Chondrocyte (in vitro differentiated cells): Measurements from ENCODE around the gene ACBD5. TPM values are rescaled to one million over a fixed set of nuclear protein-coding genes. Genes with fewer than 3 reads are reported as not detected.

Source experiments
- DNase-seq: peaks from one replicate; pipeline ENCODE4 v3.0.0; 2021; ENCODE audit warnings: mixed read lengths, low spot score
- H3K27ac Mint-ChIP-seq: one replicate; pipeline ENCODE4 v1.8.0; 2021; ENCODE audit warnings: mild to moderate bottlenecking, moderate library complexity, mixed read lengths; ENCODE audit not compliant: unreplicated experiment
- H3K27me3 Mint-ChIP-seq: 2 replicates; pipeline ENCODE4 v1.8.0; 2021; ENCODE audit warnings: low read depth, mixed read lengths
- H3K36me3 Mint-ChIP-seq: 2 replicates; pipeline ENCODE4 v1.8.0; 2021; ENCODE audit warnings: low read depth, mixed read lengths
- H3K4me1 Mint-ChIP-seq: 2 replicates; pipeline ENCODE4 v1.8.0; 2021; ENCODE audit warnings: low read depth, mild to moderate bottlenecking, mixed read lengths
- H3K4me3 Mint-ChIP-seq: one replicate; pipeline ENCODE4 v1.8.0; 2021; ENCODE audit warnings: mild to moderate bottlenecking, moderate library complexity, mixed read lengths; ENCODE audit not compliant: unreplicated experiment
- H3K9me3 Mint-ChIP-seq: 2 replicates; pipeline ENCODE4 v1.8.0; 2021; ENCODE audit warnings: low read depth, mixed read lengths
- total RNA-seq: library from RNA; stranded (reverse); gene quantifications from 3 replicates; pipeline ENCODE4 v1.2.1, GENCODE V29; 2021
- TF ChIP-seq, protein P1 (sequence below): fragments of 200-600 bp; sonication (generic); IDR thresholded peaks from 2 replicates; pipeline ENCODE4 v1.5.0; 2021; ENCODE audit warnings: antibody characterized with exemption, mild to moderate bottlenecking, moderate library complexity

The ACBD5 gene
- total RNA-seq, 1 donor from 2014 or later = 24.6 TPM

DNA sequence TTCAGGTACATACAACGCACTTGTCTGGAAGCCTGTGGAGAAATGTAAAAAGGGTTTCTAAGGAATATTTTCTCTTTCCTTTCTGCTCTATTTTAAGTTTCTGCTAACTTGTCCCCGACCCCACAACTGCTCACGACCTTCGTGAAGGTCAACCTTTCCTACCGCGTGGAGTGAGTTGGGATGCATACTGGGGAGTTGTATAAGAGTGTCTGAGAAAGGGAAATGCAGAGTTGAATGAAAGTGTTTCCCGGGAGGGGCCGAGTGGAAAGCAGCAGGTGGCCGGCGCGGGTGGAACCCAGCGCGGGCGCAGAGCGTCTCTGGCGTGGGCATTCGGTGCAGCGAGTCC is 17.9 kb upstream of the ACBD5 start:
- Mint-ChIP-seq H3K27me3 (peaks cover 53% of the 10 kb centered on the region), H3K4me3 (peak overlapping the region; percentile 81), H3K4me1 (peaks cover 11% of the 10 kb centered on the region), H3K9me3 (no peaks in the 10 kb centered on the region), H3K27ac (no peak overlapping the region), H3K36me3 (peaks cover 6% of the 10 kb centered on the region)
- TF ChIP-seq, protein P1, sequence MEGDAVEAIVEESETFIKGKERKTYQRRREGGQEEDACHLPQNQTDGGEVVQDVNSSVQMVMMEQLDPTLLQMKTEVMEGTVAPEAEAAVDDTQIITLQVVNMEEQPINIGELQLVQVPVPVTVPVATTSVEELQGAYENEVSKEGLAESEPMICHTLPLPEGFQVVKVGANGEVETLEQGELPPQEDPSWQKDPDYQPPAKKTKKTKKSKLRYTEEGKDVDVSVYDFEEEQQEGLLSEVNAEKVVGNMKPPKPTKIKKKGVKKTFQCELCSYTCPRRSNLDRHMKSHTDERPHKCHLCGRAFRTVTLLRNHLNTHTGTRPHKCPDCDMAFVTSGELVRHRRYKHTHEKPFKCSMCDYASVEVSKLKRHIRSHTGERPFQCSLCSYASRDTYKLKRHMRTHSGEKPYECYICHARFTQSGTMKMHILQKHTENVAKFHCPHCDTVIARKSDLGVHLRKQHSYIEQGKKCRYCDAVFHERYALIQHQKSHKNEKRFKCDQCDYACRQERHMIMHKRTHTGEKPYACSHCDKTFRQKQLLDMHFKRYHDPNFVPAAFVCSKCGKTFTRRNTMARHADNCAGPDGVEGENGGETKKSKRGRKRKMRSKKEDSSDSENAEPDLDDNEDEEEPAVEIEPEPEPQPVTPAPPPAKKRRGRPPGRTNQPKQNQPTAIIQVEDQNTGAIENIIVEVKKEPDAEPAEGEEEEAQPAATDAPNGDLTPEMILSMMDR = no peak
- no peak for DNase-seq

DNA sequence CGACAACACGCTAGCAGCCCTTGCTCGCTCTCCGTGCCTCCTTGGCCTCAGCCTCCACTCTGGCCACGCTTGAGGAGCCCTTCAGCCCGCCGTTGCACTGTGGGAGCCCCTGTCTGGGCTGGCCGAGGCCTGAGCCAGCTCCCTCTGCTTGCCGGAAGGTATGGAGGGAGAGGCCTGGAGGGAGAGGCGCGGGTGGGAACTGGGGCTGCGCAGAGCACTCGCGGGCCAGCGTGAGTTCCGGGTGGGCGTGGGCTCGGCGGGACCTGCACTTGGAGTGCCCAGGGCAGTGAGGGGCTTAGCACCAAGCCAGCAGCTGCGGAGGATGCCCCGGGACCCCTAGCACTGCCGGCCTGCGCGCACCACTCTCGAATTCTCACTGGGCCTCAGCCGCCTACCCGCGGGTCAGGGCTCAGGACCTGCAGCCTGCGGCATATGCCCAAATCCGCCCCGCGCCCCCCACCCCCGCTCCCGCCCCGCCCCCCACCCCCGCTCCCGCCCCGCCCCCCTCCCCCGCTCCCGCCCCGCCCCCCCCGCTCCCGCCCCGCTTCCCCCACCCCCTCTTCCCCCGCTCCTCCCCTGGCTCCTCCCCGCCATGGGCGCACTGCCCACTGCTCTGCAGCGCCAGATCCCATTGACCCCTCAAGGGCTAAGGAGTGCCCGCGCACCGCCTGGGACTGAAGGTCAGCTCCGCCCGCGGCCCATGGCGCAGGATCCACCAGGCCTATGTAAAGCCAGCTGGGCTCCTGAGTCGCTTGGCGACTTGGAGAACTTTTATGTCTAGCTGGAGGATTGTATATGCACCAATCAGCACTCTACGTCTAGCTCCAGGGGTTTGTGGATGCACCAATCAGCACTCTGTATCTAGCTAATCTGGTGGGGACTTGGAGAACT is 15.9 kb upstream of the ACBD5 start:
- H3K4me3 Mint-ChIP-seq = no peak overlapping the region
- no peaks in the 10 kb centered on the region for H3K9me3 Mint-ChIP-seq
- H3K27ac Mint-ChIP-seq = no peak overlapping the region
- H3K27me3 Mint-ChIP-seq = peaks cover 41% of the 10 kb centered on the region
- no peak for DNase-seq
- TF ChIP-seq, protein P1 = no peak
- H3K36me3 Mint-ChIP-seq = peaks cover 6% of the 10 kb centered on the region
- peaks cover 11% of the 10 kb centered on the region for H3K4me1 Mint-ChIP-seq

DNA sequence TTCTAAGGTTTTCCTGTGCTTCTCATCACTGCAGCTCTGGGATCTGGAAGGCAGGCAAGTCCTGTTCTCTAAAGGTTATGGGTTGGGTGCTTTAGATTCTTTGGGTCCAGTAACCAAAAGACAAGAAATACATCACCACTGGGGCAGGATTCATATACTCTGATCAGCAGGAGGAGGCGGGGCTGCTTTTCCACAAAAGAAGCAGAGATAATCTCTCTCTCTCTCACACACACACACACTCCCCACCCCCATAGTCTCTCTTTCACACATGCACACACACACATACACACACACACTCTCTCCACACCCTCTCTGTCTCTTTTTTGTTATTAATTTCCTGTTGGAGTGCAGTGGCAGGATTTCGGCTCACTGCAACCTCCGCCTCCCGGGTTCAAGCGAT is 13.0 kb upstream of the ACBD5 start:
- no peak for DNase-seq
- Mint-ChIP-seq H3K4me3 (no peak overlapping the region), H3K27ac (no peak overlapping the region), H3K4me1 (peaks cover 3% of the 10 kb centered on the region), H3K36me3 (peaks cover 2% of the 10 kb centered on the region), H3K9me3 (no peaks in the 10 kb centered on the region), H3K27me3 (peaks cover 16% of the 10 kb centered on the region)
- TF ChIP-seq, protein P1 = no peak

DNA sequence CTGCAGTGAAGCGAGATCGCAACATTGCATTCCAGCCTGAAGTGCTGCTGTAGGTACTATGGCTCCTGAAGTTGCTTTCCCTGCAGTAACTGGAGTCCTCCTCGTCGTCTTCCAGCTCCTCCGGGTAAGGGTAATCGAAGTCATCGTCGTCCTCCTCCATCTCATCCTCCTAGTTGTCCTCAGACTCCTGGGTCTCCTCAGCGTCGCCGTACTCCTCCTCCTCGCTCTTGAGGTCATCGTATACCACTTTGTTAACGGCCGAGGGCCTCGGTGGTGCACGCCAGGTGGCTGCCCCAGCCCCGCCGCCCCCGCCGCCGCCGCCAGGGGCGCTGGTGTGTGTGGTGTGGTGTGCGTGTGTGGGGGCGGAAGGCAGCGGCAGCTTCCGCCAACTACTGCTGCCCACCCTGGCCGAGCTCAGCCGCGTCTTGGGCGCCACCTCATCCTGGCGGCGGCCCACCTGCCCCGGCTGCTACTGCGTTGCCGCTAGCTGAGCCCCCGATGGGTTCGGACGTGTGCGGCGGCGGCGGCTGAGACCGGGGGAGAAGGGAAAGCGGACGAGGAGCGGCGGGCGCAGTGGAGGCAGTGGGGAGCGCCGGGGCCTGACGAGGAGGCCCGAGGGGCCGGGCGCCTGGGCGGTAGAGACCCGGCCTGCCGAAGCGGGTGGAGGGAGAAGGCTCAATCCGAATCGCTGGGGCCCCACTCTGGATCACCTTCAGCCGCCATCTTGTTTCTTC is 11.8 kb upstream of the ACBD5 start:
- no peak for DNase-seq
- peak overlapping the region; percentile 53 for H3K4me3 Mint-ChIP-seq

DNA sequence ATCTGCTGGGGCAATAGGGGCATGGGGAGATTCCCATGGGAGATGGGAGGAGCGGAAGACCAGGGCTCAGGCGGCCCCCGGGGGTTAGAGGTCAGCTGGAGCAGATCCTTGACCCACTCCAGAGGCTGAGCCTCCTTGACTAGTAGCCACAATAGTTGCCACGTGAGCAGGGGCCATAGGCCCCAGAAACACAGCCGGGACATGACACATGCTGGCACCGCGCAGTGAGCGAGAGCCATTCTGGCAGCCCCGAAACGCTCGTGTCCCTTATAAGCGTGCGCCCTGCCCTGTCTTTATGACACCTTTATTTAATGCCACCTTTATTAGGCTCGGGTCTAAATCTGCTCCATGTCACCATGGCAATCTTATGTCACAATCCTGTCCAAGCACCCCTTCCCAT is 11.0 kb upstream of the ACBD5 start:
- H3K27me3 Mint-ChIP-seq = peaks cover 3% of the 10 kb centered on the region
- H3K27ac Mint-ChIP-seq = no peak overlapping the region
- no peaks in the 10 kb centered on the region for H3K4me1 Mint-ChIP-seq
- H3K9me3 Mint-ChIP-seq = no peaks in the 10 kb centered on the region
- TF ChIP-seq, protein P1 = no peak
- H3K36me3 Mint-ChIP-seq = no peaks in the 10 kb centered on the region
- H3K4me3 Mint-ChIP-seq = no peak overlapping the region
- no peak for DNase-seq

More for the DNA sequence above, 11.8 kb upstream of the ACBD5 start:
- Mint-ChIP-seq H3K27ac (no peak overlapping the region), H3K4me1 (no peaks in the 10 kb centered on the region), H3K27me3 (peaks cover 5% of the 10 kb centered on the region), H3K36me3 (no peaks in the 10 kb centered on the region), H3K9me3 (no peaks in the 10 kb centered on the region)
- TF ChIP-seq, protein P1 = peak; percentile 64
